ENCODE measurements around the gene TSHZ2.

DNA sequence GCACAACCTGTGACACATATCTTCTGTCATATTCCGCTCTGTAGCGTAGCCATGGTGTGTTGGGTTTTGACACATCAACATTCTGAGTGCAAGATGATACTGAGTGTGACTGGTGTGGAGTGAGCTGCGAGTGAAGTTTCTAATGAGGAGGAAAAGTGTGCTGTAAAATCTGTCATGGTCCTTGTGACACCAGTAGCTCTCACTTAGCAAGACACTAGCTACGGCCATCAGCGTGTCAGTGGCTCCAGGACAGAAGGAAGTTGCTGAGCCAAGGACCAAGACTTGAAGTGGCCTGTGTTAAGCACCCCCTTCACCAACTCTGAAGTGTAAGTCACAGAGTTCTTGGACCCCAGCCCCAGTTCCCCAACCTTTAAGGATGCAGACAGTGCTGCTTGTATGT lies 72.1 kb downstream of the TSHZ2 start:
- no peak for TF ChIP-seq EP300 (IDR thresholded peaks at IDR 0.05; ENCODE audit: low read depth)
- no peak for TF ChIP-seq POLR2A (IDR thresholded peaks at IDR 0.05)
- TF ChIP-seq, protein P1, sequence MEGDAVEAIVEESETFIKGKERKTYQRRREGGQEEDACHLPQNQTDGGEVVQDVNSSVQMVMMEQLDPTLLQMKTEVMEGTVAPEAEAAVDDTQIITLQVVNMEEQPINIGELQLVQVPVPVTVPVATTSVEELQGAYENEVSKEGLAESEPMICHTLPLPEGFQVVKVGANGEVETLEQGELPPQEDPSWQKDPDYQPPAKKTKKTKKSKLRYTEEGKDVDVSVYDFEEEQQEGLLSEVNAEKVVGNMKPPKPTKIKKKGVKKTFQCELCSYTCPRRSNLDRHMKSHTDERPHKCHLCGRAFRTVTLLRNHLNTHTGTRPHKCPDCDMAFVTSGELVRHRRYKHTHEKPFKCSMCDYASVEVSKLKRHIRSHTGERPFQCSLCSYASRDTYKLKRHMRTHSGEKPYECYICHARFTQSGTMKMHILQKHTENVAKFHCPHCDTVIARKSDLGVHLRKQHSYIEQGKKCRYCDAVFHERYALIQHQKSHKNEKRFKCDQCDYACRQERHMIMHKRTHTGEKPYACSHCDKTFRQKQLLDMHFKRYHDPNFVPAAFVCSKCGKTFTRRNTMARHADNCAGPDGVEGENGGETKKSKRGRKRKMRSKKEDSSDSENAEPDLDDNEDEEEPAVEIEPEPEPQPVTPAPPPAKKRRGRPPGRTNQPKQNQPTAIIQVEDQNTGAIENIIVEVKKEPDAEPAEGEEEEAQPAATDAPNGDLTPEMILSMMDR (IDR thresholded peaks at IDR 0.05), result no peak
